H7 (cell line): ENCODE measurements around the gene HADH. TPM values are rescaled to one million over a fixed set of nuclear protein-coding genes. Genes with fewer than 3 reads are reported as not detected.
"Not testable (repeated sequence)": the region's sequence is repeated elsewhere in the genome, so short reads cannot be mapped to it uniquely, and the experiment has no call there.

ENCODE experiments used
- DNase-seq: peaks from one replicate; pipeline ENCODE4 v3.0.0; 2012
- H3K27me3 ChIP-seq: 2 replicates; pipeline ENCODE4 v1.6.0; 2011; ENCODE audit warnings: mild to moderate bottlenecking, low read length; ENCODE audit not compliant: control insufficient read depth, insufficient read depth
- H3K36me3 ChIP-seq: replicated peaks from 2 replicates; pipeline ENCODE4 v1.5.1; 2011; ENCODE audit warnings: low read length; ENCODE audit not compliant: control insufficient read depth, insufficient read depth
- H3K4me3 ChIP-seq: 2 replicates; pipeline ENCODE4 v1.5.1; 2011; ENCODE audit warnings: low read depth, mild to moderate bottlenecking, control low read depth, low read length, moderate library complexity; ENCODE audit not compliant: insufficient read depth
- total RNA-seq: library from RNA; depleted of rRNA; stranded (reverse); fragments of >200 nt; shearing (Covaris generic); gene quantifications from 2 replicates; pipeline ENCODE4 v1.2.3, GENCODE V29; 2014; rRNA removed

Gene HADH
- total RNA-seq = 14.5 and 17.7 TPM in 2 replicates

DNA sequence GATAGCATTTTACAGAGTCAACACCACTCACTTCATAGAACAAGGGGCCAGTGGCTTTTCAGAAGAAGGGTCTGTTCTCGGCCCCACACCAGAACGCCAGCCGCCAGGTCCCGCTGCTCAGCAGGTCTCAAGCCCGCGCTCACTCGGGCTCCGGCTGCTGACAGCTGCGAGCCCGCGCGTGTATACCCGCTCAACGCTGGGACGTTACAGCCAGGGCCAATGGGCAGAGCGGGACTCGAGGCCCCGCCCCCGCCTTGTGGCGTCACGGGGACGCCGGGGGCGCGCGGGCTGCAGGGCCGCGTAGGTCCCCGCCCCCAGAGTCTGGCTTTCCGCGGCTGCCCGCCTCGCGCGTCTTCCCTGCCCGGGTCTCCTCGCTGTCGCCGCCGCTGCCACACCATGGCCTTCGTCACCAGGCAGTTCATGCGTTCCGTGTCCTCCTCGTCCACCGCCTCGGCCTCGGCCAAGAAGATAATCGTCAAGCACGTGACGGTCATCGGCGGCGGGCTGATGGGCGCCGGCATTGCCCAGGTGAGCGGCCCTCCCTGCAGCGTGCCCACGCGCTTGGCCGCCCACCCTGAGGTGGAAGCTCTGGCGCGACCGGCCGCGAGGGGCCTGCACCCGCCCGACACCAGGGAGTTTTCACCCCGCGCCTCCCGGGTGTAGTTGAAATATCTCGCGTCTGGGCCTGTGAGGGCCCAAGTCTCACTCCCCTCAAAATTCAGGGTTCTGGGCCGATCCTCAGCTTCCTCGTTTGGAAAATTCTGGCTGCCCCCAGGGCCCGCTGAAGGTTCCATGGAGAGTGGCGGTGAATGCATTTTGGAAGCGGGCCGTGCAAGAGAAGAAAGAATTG lies at the start of gene HADH:
Gene HADH (plus strand): TSS at position 353 of the 850 bp plus-strand sequence. CDS start 44 bp downstream, at position 397.
- Histone ChIP-seq H3K27me3 (no peaks in the 10 kb centered on the region), H3K36me3 (no peaks in the 10 kb centered on the region), H3K4me3 (peak within 1 kb of the TSS; percentile 79)
- peak; percentile 96 for DNase-seq

DNA sequence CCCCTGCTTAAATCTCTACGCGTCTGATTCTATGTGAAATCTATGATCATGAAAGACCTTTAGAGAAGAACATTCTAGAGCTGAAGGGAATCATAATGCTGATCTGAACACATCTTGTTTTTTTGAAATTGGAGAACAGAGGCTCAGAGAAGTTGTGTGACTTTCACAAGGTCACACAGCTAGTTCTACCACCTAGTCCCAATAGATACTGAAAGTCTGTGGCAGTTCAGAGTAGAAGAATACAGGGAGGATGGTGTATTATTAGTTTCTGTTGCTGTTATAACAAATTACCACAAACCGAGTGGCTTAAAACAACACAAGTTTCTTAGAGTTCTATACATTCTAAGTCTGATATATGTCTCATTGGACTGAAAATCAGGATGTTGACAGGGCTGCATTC lies 43.9 kb upstream of the HADH start:
- Histone ChIP-seq H3K4me3 (no peak overlapping the region), H3K27me3 (no peaks in the 10 kb centered on the region), H3K36me3 (no peaks in the 10 kb centered on the region; the same call in 1 of the 2 replicates)
- no peak for DNase-seq

DNA sequence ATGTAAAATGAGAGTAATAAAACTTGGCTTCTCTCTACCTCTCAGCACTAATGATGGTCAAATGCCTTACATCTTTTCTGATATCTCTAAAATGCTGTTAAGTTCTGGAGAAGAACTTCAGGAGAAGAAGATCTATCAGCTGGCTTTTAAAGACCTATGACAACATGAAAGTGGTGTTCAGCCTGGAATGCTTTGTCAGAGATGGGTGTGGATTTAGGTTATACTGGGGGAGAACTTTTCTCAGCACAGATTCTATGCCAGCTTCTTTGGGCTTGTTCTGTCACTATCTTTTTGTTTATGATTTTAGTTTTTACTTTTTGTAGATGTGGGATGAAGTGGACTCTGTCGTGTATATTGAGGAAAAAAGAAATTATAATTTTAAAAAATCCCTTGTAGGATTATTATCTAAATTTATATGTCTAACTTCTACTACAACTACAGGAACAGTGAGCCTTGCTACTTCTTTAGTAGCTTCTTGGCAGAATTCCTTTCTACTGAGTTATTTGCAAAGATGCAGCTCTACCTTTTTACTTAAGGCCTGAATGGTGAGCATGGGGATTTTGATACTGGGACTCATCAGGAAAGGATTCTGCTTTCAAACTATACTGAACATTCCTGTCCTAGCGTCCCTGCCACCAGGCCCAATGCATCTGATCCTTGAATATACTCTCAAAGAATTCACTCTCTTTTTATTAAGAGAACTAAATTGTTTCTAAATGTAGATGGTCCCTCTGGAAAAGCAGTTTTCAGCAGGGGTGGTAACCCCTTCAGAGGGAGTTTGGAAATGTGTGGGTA lies 38.7 kb upstream of the HADH start:
- H3K27me3 ChIP-seq = no peaks in the 10 kb centered on the region
- H3K36me3 ChIP-seq = no peaks in the 10 kb centered on the region; the same call in 1 of the 2 replicates
- no peak overlapping the region for H3K4me3 ChIP-seq
- DNase-seq = no peak

DNA sequence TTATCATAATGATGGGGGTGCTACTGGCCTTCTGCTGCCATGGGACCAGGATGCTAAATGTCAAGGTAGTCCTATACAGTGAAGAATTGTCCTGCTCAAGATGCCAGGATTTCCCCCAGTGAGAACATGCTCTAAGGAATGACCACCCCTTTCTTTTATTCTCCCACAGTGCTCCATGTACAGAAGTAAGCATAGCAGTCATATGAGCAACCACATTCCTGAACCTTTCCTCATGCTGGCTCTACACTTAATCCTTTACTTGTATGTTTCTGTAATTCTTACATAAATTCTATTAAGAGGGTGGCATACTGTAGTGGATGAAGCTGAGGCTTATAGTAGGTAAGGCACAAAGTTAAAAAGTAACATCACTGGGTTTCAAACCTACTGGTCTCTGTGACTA lies 38.1 kb upstream of the HADH start:
- no peak for DNase-seq
- H3K36me3 ChIP-seq = no peaks in the 10 kb centered on the region; the same call in 1 of the 2 replicates
- H3K27me3 ChIP-seq = no peaks in the 10 kb centered on the region
- H3K4me3 ChIP-seq = no peak overlapping the region

DNA sequence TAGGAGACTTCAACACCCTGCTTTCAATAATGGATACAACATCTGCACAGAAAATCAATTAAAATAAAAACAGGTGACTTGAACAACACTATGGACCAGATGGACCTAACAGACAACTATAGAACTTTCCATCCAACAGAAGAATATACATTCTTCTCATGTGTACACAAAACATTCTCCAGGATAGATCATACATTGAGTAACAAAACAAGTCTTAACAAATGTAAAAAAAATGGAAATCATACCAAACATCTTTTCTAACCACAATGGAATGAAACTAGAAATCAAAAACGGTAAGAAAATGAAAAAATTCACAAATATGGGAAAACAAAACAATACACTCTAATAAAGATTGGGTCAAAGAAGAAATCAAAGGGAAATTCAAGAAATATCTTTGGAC lies 33.7 kb upstream of the HADH start:
- Histone ChIP-seq H3K4me3 (no peak overlapping the region), H3K36me3 (no peaks in the 10 kb centered on the region), H3K27me3 (no peaks in the 10 kb centered on the region)
- DNase-seq = no peak

DNA sequence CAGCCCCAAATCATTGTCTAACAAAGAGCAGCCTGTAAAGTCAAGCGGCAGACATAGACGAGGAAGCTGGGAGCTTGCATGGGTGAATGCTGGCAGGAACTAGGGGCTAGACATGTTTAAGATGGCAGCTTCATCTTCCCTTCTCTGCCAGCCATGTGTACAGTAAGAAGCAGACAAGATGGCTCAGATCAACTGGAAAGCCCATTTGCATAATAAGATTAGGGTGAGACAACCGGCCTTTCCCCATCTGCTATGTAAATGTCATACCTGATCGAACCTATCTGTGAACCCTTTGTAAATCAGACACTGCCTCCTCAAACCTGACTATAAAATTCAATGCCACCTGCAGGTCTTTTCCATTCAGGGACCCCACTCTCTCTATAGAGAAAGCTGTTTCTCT lies 22.8 kb upstream of the HADH start:
- Histone ChIP-seq H3K36me3 (no peaks in the 10 kb centered on the region), H3K4me3 (no peak overlapping the region), H3K27me3 (no peaks in the 10 kb centered on the region)
- DNase-seq = no peak

DNA sequence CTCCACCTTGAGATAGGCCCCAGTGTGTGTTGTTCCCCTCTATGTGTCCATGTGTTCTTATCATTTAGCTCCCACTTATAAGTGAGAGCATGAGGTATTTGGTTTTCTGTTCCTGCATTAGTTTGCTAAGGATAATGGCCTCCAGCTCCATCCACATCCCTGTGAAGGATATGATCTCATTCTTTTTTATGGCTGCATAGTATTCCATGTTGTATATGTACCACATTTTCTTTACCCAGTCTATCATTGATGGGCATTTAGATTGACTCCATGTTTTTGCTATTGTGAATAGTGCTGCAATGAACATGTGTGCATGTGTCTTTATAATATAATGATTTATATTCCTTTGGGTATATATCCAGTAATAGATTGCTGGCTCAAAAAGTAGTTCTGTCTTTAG lies 22.2 kb upstream of the HADH start:
- DNase-seq, H3K36me3 ChIP-seq, H3K4me3 ChIP-seq, H3K27me3 ChIP-seq: not testable (repeated sequence)

DNA sequence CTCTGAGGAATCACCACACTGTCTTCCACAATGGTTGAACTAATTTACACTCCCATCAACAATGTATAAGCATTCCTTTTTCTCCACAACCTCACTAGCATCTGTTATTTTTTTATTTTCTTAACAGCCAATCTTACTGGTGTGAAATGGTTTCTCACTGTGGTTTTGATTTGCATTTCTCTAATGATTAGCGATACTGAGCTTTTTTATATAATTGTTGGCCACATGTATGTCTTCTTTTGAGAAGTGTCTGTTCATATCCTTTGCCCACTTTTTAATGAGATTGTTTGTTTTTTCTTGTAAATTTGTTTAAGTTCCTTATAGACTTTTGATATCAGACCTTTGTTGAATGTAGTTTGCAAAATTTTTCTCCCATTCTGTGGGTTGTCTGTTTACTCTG lies 21.8 kb upstream of the HADH start:
- not testable (repeated sequence) for H3K27me3 ChIP-seq, H3K36me3 ChIP-seq, H3K4me3 ChIP-seq, DNase-seq

DNA sequence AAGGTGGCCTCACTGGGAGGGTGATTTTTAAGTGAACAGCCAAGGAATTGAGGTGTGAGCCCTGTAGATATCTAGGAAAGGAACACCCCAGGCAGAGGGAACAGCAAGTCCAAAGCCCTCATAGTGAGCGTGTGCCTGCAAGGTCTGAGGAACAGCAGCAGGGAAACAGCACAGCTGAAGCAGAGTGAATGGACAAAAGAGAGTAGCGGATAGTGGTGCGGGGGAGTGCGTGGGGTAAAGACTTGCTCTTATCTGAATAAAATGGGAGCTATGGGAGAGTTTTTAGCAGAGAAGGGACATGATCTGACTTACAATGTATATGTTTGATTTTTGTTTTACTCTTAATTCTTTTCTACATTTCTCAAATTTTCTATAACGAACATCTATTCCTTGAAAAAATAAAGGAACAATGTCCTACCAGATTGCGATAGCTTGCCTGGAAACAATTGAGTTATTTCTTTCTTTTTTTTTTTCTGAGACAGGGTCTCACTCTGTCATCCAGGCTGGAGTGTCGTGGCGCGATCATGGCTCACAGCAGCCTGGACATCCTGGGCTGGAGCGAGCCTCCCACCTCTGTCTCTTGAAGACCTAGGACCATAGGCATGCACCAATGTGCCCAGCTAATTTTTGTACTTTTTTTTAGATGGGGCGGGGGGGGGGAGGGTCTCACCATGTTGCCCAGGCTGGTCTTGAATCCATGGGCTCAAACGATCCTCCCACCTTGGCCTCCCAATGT lies 19.5 kb upstream of the HADH start:
- Histone ChIP-seq H3K36me3 (no peaks in the 10 kb centered on the region), H3K4me3 (no peak overlapping the region), H3K27me3 (no peaks in the 10 kb centered on the region)
- DNase-seq = no peak

DNA sequence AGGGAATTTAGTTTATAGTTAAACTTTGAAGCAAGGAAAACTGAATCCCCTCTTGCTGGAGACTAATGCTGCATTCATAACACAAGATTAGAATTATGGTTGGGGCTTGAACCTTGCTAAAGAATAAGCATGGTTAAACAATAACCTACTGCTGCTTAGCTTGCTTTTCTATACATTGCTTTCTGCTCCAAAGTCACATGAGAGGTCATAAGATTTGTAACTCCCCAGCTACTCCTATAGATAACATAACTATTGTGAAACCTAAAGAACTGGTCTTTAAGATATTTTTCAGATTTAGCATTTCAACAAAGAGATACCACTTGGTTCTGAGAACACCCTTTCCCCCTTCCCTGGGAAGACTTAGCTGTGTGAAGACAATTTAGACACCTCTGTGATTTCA lies 17.1 kb upstream of the HADH start:
- no peaks in the 10 kb centered on the region for H3K27me3 ChIP-seq
- no peak for DNase-seq
- no peaks in the 10 kb centered on the region for H3K36me3 ChIP-seq
- H3K4me3 ChIP-seq = no peak overlapping the region

DNA sequence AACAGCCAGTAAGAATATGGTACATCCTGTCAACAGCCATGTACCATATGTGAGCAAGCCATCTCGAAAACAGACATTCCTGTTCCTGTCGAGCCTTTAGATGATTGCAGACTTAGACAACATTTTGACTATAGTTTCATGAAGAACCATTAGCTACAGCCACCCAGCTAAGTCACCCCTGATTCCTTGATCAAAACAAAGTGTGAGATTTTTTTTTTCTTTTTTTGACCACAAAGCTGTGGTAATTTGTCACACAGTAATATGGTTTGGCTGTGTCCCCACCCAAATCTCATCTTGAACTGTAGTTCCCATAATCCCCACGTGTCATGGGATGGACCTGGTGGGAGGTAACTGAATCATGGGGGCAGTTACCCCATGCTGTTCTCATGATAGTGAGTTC lies 15.2 kb upstream of the HADH start:
- H3K4me3 ChIP-seq = no peak overlapping the region
- H3K36me3 ChIP-seq = no peaks in the 10 kb centered on the region
- no peak for DNase-seq
- H3K27me3 ChIP-seq = no peaks in the 10 kb centered on the region

DNA sequence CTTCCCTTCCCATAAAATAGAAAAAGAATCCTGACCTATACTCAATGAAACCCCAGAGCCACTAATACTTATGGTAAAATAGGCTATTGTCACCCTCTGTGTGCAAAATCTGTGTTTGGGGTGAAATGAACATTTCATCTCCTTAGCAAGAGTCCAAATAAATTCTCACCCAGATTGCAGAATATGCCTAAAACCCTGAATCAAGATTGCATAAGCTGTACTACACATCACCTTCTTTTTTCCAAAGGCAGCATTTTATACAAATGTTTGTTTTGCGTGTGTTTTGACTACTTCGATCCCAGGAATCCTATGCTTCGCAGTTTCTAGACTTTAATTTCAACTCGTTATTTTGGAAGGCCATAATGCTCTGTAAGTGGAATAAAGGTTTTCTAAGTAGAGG lies 12.2 kb upstream of the HADH start:
- Histone ChIP-seq H3K36me3 (no peaks in the 10 kb centered on the region), H3K4me3 (no peak overlapping the region), H3K27me3 (no peaks in the 10 kb centered on the region)
- DNase-seq = no peak

DNA sequence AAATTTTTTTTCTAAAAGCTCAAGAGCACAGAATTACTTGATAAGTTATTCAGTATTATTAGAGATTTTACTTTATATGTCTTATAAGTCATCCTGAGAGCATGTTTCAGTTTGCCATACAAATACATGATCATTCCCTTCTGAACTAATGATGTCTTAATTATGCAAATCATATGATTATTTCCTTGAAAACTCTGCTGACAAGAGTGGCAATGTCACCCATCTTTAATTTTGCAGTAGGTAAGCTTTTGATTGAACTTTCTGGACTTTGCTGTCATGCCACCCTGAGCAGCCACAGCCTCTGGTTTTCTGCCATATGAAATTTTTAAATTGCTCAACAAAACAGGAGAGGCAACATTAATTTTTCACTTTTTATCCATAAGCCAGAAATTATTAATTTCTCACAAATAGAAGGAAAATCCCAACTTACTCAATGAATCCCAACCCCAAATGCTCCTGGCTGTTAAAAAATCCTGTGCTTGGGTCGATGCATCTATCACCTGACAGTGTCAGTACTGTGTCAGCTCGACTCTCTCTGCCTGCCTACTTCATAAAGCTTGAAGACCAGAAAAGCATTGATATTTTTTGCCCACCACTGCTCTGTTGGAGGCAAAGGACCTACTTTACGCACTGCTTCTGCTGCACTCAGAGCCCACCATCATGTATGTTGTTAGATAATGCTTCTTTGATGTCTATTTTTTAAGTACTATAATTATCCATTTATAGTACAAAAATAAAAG lies 11.6 kb upstream of the HADH start:
- H3K4me3 ChIP-seq = no peak overlapping the region
- DNase-seq = no peak
- no peaks in the 10 kb centered on the region for H3K27me3 ChIP-seq
- H3K36me3 ChIP-seq = no peaks in the 10 kb centered on the region
